SK-N-MC (cell line): ENCODE data around the gene C7orf33.

ENCODE experiments used
- EZH2 ChIP-seq: fragments of 200-600 bp; sonication (generic); IDR thresholded peaks from one replicate; pipeline ENCODE4 v1.6.1; 2017; ENCODE audit warnings: antibody characterized with exemption
- FOXP2 ChIP-seq: optimal IDR thresholded peaks from 2 replicates; pipeline ENCODE3; 2011; ENCODE audit warnings: mild to moderate bottlenecking, moderate library complexity; ENCODE audit not compliant: insufficient read depth; ENCODE audit errors: extremely low read length, control extremely low read depth
- POLR2AphosphoS5 ChIP-seq: IDR thresholded peaks from 2 replicates; pipeline ENCODE4 v1.6.1; 2012; ENCODE audit warnings: mild to moderate bottlenecking, low read depth, low read length, borderline replicate concordance

DNA sequence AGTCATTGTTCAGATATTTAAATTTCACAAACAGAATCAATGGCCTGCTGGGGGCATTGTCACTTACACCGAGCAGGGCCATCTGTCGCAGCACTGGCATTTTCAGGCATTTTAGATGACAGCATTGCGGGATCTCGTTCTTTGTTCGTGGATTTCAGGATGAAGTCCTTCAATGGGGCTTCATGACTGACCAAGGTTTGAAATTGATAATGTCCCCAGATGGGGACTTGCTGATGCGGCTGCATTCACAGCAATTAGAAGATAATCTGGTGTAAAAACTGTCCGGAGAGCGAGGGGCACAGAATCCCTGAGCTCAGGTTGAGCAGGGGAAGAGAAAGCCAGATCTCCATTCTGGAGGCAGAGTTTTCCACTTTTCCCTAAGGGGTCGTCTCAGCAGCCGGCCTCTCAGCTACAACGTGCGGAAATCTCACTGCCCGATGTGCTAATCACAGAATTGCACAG, 1.9 kb upstream of the C7orf33 start:
- TF ChIP-seq POLR2AphosphoS5 (no peak), EZH2 (no peak), FOXP2 (no peak)
